Measurements from ENCODE around the gene HINT2.

HINT2 gene

GRCh38 chr9:35790385-35791296 is 24.2 kb downstream of the HINT2 start:
- H3K4me3 ChIP-seq (ENCODE audit: low read depth, low read length): no peak overlapping the region
- TF ChIP-seq, protein P1, sequence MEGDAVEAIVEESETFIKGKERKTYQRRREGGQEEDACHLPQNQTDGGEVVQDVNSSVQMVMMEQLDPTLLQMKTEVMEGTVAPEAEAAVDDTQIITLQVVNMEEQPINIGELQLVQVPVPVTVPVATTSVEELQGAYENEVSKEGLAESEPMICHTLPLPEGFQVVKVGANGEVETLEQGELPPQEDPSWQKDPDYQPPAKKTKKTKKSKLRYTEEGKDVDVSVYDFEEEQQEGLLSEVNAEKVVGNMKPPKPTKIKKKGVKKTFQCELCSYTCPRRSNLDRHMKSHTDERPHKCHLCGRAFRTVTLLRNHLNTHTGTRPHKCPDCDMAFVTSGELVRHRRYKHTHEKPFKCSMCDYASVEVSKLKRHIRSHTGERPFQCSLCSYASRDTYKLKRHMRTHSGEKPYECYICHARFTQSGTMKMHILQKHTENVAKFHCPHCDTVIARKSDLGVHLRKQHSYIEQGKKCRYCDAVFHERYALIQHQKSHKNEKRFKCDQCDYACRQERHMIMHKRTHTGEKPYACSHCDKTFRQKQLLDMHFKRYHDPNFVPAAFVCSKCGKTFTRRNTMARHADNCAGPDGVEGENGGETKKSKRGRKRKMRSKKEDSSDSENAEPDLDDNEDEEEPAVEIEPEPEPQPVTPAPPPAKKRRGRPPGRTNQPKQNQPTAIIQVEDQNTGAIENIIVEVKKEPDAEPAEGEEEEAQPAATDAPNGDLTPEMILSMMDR (IDR thresholded peaks at IDR 0.05; ENCODE audit: low read depth, low read length): peak; percentile 79

GRCh38 chr9:35790025-35790384 is 24.8 kb downstream of the HINT2 start:
- TF ChIP-seq, protein P1 (IDR thresholded peaks at IDR 0.05; ENCODE audit: low read depth, low read length): no peak
- no peak overlapping the region for H3K4me3 ChIP-seq (ENCODE audit: low read depth, low read length)

DNA sequence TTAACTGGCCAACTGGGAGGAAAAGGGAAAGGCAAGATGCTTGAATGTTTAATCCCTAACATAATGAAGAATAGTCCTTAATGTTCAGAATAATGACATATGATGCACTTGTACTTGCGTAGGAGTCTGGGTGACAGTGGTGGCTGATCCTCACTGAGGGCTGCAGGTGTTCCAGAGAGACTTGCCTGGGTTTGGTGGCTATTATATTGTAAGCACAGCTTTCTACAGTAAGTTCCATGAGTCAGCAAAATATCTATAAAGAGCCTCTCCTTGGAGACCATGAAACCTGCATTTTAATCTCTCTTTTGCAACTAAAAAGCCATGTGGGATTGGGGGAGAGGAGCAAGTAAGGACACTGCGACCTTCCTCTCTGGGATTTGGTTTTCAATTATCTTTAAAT is 25.3 kb downstream of the HINT2 start:
- TF ChIP-seq, protein P1 (IDR thresholded peaks at IDR 0.05; ENCODE audit: low read depth, low read length): no peak
- H3K4me3 ChIP-seq (ENCODE audit: low read depth, low read length): no peak overlapping the region

GRCh38 chr9:35783418-35783817 is 31.4 kb downstream of the HINT2 start:
- TF ChIP-seq, protein P1 (IDR thresholded peaks at IDR 0.05; ENCODE audit: low read depth, low read length): no peak
- H3K4me3 ChIP-seq (ENCODE audit: low read depth, low read length): no peak overlapping the region

DNA sequence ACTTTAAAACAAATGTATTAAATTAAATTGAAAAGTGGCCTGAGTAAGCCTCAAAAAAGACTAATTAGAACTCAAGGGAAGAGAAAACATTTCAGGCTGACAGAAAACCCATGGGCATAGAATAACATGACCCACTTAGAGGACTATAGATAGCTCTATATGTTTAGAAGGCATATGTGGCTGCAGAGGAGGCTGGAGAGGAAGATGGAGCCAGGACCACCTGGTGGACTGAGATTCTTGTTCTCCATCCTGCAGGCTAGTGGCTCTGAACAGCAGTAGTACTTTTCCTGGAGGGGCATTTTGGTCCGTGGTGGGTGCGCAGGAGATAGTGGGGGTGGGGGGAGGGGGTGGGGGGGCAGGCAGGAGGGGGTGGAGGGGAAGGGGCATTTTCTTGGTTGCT is 33.8 kb downstream of the HINT2 start:
- TF ChIP-seq, protein P1 (IDR thresholded peaks at IDR 0.05; ENCODE audit: low read depth, low read length): no peak
- no peak overlapping the region for H3K4me3 ChIP-seq (ENCODE audit: low read depth, low read length)

DNA sequence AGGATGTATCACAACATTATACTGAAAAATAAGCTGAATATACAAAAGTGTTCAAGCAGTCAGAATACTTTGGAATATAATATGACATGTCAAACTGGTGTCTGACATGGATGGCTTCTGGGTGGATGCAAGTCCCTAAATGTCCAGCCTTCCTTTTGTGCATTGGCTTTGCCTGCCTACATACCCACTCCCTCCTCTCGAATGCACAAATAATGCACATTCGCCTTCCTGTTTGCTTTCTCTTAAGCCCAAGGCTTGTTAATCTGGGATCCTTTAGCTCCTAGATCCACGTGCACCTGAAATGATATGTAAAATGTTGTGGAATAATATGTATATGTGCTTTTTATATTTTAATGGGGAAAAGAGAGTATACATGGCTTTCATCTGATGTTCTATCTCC is 36.3 kb downstream of the HINT2 start:
- H3K4me3 ChIP-seq (ENCODE audit: low read depth, low read length): no peak overlapping the region
- TF ChIP-seq, protein P1 (IDR thresholded peaks at IDR 0.05; ENCODE audit: low read depth, low read length): no peak

GRCh38 chr9:35776018-35776417 is 38.8 kb downstream of the HINT2 start:
- TF ChIP-seq, protein P1 (IDR thresholded peaks at IDR 0.05; ENCODE audit: low read depth, low read length): no peak
- no peak overlapping the region for H3K4me3 ChIP-seq (ENCODE audit: low read depth, low read length)

Measured in WI38 (cell line).